SIG-M5 (cell line): Measurements from ENCODE around the gene SH3PXD2A.
"Not testable (repeated sequence)": the region's sequence is repeated elsewhere in the genome, so short reads cannot be mapped to it uniquely, and the experiment has no call there.

Experiments used
- DNase-seq: peaks from one replicate; lab custom pipeline; 2025; lab: John Stamatoyannopoulos, UW

Gene SH3PXD2A

DNA sequence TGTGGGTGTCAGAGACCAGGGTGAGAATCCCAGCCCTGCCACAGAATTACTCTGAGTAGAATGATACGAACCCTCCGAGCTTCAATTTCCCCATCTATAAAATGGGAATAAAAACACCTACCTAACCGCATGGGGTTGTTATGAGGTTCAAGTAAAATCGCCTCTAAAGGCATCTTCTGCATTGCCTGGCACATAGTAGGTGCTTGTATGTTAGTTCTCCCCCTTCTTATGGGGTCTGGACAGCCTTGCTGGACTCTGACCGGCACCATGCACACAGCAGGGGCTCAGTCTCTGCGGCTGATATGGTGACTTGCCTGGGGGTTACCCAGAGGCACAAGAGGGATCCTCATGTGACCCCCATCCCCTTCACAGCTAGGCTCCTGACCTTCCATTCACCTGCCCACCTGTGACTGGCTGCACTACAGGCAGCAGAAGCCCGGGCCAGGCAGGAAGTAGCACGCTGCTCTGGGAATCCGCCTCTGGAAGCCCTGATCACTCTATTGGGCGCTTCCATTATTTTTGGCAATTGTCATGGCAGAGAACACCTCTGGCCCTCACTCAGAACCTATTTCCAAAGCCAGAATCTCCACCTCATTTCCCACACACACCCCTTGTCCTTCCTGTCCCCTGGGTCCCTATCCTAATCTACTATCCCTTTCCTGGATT lies 6.0 kb downstream of the SH3PXD2A start:
- no peak for DNase-seq

DNA sequence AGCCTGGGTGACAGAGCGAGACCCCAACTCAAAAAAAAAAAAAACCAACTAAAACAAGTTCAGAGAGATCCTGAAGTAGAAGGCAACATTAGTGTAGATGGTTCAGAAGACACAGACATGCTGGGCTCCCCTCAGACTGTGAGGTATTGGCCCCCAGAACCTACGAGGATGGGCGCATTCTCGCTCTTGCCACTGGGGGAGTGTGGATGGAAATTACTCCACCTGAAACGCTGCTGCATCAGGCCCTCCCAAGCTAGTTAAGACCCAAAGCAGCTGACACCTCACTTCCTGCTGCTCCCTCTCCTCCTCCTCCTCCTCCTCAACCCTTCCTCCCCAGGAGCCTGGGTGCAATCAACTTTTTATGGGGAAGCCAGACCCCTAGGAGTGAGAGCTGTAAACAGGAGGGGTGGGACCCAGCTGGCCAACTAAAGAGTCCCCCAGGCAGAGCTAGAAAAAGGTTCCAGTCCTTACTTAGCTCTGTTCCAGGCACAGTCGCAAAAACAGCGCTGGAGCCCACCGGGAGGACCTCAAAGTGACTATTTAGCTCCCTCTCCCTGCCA lies 7.4 kb downstream of the SH3PXD2A start:
- no peak for DNase-seq

DNA sequence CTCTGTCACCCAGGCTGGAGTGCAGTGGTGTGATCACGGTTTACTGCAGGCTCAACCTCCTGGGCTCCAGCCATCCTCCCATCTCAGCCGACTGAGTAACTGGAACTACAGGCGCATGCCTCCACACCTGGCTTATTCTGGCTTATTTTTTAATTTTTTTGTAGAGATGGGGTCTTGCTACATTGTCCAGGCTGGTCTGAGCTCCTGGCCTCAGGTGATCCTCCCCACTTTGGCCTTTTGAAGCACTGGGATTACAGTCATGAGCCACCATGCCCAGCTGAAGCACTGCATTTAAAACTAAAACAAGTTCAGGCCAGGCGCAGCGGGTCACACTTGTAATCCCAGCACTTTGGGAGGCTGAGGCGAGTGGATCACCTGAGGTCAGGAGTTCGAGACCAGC lies 8.0 kb downstream of the SH3PXD2A start:
- DNase-seq: no peak

DNA sequence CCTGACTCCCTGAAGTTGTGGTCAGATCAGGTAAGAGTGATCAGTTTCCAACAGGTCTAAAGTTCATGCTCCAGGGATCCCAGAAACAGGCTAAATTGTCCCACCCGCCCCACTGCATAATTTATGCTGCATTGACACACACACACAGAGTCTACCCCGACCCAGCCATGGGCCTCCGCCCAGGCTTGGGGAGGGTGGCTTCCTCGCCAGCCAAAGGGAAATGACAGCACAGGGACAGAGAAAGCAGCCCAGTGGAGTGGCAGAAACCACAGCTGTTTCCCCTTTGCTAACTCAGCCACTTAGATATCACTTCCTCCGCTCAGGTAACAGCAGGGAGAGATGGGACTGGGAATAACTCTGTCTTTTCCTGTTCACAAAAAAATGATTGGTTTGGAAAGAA lies 9.4 kb downstream of the SH3PXD2A start:
- DNase-seq: no peak

DNA sequence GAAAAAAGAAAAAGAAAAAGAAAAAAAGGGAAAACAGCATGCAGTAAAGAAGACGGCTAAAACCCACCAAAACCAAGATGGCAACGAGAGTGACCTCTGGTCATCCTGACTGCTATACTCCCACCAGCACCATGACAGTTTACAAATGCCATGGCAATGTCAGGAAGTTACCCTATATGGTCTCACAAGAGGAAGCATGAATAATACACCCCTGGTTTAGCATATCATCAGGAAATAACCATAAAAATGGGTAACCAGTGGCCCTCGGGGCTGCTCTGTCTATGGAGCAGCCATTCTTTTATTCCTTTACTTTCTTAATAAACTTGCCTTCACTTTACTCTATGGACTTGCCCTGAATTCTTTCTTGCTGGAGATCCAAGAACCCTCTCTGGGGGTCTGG lies 10.0 kb downstream of the SH3PXD2A start:
- not testable (repeated sequence) for DNase-seq

DNA sequence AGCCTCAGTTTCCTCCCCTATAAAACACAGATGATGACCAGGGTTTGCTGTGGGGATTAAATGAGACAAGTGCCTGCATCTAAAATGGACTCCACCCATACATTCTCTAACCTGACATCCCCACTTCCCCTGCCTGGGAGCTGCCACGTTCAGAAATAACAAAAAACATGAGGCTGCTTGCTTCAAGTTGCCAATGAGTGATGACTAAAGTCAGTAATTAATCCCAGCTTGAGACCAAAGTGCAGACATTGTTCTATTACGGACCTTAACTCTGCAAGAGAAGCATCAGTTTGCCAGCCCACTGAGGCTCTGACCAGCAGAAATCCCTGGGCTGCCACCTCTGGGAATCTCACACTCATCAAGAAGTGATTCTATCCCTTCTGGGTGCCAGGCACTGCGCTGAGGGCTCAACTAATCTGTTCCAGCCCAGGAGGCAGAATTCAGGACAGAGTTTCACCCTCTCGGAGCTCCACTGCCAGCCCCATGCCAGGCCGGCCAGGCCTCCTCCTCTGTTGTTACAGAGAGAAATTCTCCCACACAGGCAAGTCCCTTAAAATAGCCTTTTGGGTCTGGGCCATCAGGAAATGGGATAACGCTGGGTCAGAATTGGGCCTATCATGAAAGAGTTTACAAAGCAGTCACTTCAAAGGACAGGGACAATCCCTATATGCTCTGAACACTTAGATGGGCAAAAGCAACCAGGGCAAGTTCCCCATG lies 11.4 kb downstream of the SH3PXD2A start:
- no peak for DNase-seq

DNA sequence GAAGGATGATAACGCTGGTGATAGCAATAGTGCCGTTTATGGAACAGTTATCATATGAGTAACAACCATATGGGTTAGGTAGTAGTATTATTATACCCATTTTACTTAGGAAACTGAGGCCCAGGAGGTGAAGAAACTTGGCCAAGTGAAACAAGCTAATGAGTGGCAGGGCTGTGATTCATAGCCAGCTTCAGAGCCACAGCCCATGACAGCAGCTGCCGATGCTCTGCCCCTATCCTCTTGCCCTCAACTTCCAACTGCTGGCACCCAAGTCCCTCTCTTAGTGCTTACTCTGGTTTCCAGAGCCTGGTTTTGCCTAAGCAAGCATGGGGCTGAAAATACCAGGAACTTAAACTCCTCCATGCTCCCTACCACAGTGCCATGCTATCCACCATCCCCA lies 12.3 kb downstream of the SH3PXD2A start:
- no peak for DNase-seq

DNA sequence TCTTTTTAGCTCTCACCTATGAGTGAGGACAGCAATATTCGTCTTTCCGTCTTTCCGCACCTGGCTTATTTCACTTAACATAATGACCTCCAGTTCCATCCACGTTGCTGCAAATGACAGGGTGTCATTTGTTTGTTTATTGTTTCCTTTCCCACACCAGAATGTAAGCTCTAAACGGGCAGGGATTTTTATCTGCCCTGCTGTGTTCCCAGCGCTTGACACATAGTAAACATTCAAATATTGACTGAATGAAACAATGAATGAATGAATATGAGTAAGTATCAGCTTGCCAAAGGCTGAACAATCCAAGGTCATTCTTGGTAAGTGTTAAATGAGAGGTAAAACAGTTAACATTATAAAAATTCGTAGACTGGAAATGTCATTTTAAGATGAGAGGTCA lies 12.8 kb downstream of the SH3PXD2A start:
- DNase-seq: no peak

DNA sequence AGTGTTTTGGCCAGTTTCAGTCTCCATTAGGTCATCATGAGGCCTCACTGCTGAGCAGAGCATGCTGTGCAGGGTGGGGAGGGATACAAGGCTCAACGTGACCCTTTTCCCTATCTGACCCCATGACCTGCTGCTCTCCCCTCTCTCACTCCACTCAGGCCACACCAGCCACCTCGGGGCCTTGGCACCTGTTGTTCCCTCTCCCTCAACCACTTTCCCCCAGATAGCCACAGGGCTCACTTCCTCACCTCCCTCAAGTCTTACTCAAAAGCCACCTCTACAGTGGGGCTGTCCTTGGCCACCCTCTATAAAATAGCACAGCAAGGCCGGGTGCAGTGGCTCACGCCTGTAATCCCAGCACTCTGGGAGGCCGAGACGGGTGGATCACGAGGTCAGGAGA lies 13.9 kb downstream of the SH3PXD2A start:
- no peak for DNase-seq

DNA sequence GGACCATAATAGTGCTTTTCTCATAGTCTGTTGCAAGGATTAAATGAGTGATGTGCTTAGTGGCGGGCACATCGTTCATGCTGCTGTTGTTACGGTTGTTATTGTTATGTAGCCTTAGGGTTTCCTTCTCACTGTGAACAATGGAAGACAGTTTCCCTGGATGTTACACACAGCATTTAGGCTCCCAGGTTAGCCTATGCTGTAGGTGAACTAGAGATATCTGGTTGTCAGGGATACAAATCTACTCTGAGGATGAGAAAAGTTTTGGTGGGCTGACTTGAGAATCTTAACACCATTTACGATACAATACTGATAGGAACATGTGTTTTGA lies 14.7 kb downstream of the SH3PXD2A start:
- DNase-seq: no peak

DNA sequence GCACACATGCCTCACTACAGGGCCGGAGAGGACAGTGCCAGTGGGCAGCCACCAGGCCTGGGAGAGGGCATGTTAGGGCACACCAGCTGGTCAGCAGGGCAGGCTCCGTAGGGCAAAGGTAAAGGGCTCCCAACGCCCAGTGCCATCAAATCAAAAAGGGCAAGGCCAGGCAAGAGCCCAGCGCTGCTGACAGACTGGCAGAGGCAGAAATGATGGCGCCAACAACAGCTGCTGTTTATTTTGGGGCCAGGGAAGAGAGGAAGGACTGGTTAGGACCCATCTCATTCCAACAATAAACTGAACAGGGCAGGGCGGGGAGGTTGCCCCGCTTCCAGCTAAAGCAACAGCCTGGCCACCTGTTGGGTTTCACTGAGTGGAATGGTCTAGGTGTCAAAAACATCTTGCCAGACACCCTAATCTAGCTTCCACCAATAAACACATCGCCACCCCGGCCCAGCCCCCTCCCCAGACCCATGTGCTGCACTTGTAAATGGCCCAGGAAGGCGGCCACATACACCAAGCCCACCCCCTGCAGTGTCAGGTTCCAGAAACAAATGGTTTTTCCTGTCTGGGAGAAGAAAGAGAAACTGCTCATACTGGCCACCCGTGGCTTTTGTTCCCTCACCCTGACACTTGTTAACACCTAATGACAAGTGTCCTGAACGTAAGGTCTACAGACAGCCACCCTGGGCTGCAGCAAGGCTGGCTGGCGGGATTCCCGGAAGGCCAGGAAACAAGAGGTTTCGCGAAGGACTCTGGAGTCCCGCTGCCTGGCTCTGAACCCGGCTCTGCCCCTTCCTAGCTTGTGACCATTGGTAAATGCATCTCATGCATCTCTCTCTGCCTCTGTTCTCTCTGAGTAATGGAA lies 15.3 kb downstream of the SH3PXD2A start:
- no peak for DNase-seq

DNA sequence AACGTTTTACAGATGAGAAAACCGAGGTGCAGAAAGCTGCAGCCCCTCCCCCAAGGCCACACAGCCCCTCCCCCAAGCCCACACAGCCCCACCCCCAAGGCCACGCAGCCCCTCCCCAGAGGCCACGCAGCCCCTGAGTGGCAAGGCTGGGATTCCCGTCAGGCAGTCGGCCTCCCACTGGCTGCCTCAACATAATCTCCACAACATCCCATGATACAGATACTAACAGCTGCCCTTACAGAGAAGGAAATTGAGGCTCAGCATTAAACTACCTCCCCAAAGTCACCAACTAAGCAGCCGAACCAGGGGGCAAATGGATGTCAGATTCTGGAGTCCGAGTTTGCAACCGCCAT lies 15.9 kb downstream of the SH3PXD2A start:
- DNase-seq: no peak

DNA sequence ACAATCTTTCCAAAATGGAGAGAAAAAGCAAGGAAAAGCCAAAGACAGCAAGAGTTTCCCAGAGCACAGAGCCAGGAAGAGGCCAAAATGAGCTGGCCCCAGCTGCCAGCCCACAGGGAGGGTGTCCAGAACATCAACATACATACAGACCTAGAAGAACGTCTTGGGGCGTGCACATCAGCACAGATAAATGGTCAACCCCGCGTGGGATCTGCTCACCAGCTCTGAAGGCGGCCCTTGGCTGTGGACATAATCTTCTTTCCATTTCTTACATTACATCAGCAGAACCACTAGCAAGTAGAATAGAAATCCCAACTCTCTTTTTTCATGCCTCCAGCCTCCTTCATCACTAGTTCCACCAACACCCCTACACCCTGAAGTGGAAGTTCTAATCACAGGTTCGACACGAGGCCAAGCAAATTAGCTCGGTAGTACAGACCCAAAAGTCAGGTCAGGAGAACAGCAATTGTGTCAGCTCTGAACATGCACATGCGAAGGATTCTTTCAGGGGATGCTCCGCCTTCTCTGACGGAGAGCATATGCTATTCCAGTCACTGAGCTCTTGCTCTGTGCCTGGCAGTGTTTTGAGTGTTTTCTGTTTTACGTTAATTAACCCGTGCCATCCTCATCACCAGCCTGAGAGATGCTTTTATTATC lies 16.4 kb downstream of the SH3PXD2A start:
- DNase-seq: no peak

DNA sequence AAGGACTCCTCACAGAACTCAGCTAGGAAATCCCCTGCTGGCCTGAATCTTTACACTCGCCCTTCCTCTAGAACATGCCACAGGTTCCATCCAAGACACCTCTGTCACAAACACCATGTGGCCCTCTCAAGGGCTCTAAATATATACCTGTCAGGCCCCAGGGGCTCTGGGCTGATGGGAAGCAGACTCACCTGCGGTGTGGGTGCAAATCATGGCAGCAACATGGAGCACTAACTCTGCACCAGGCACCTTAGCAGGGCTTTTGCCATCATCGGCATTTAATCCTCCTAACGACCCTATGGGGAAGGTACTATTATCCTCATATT lies 17.3 kb downstream of the SH3PXD2A start:
- no peak for DNase-seq

DNA sequence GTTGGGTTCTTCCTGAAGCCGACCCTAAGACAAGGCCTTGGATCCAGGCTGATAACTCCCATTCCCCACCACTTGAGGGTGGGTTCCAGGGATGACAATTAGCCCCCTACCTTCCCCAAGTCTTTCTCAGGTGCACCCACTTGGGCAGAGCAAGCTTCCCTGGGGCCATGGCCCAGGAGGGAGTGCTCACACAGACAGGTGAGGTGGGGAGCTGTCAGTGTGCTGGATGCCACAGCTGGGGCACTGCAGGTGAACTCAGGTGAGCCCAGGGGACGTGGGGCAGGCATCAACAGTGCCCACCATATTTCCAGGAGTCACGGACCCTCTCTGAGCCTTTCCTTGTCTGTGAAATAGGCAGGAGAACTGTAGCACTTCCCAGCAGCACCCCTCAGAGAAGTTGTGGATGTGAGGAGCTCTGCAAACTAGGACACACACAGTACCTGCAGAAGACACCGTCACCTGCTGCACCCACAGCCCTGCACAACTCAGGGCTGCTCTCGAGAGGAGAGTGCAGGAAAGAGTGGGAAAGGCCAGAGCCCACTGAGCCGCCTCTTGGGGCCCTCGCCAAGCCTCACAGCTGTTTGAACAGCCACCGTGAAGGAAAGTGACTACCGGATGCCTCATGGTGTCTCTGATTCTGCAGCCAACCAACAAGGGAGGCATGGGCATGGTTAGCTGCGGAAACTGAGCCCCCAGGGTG lies 17.9 kb downstream of the SH3PXD2A start:
- DNase-seq: no peak

DNA sequence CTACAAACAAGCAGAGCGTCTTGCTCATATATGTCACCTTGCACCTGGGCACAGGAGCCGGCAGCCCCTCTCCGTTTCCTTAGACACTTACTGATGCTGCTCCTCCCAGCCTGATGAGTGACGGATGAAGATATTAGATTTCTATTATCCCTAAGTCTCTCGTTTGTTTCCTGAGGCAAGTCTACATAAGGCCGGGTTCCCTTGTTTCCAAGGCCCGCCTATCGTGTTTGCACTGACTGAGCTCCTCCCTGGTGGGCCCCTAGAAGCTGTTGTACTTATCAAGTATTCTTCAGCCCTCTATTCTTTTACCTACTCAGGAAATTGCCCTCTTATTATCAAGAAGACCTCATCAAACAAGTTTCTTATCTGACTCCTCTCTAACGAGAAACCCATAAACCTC lies 18.5 kb downstream of the SH3PXD2A start:
- no peak for DNase-seq

DNA sequence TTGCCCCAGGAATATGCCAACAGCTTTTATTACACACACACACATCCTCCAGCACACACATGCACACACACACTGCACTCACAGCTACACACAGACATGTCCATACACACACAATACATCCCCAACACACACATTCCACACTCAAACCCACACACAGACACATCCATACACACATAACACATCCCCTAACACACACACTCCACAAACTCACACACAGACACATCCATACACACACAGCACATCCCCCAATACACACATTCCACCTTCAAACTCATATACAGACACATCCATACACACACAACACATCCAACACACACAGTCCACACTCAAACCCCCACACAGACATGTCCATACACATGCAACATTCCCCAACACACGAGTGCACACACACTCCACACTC lies 19.1 kb downstream of the SH3PXD2A start:
- DNase-seq: no peak

DNA sequence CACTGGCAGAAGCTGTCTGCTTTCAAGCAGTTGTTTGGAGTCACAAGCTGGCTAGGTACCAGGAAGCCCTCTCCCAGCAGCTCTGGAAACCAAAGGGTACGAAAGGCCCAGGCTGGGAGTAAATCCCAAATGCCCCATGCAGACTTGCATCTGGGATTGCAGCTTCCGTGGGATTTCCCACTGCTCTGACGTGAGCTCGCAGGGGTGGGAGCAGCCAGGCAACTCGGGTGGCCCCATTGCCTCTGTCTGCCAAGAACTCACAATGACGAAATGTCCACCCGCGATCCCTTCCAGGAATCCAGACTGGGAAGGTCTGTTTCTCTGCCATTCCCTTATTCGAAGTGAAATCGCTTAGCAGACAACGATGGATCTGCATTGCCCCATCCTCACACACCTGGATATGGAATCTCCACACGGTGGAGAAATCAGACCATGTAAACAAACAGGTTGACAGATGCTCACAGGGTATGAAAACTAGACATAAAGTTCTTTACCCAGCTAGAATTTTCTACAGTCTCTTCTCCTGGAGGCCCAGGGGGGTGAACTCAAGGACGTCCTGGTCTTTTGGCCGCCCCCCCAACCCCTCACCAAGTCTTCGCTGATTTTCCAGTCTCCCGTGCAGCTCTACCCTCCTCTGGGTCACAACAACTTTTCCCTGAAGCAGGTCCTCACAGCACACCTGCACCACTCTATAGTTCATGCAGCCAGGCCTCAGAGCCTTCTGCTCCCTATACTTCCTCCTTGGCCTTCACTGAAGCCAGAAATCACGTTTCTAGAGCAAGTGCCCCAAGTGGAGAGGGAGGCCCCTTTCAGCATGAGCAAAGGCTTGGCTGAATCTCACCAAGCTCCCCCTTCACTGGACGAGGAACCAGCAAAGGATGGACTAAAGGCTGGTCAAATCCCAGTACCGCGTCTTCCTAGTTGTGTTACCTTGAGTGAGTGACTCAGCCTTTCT lies 20.0 kb downstream of the SH3PXD2A start:
- DNase-seq: no peak

DNA sequence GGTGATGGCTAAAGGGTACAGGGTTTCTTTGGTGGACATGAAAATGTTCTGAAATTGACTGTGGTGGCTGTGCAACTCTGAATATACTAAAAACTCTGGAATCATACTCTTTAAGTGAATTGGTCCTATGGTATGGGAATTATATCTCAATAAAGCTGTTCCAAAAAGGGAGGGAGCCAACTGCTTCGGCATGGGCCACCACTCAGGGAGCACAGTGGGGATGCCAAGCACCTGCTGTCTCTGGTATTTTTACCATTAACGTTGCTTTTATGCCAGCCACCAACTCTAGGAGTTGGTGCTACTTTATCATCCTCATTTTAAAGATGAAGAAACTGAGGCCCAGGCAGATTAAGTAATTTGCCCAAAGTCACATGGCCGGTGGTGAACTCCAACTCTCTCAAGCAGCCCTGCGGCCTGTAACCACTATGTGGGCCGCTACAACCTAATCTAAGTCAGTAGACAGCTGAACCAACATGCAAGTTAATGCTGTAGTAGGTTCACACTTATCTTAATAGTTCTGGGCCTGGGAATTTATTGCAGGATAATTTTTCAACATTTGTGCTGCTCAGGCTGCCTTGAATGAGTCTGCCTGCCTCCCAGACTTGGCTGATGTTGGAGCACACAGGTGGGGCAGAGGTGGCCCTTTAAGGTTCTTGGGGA lies 20.8 kb downstream of the SH3PXD2A start:
- DNase-seq: no peak

DNA sequence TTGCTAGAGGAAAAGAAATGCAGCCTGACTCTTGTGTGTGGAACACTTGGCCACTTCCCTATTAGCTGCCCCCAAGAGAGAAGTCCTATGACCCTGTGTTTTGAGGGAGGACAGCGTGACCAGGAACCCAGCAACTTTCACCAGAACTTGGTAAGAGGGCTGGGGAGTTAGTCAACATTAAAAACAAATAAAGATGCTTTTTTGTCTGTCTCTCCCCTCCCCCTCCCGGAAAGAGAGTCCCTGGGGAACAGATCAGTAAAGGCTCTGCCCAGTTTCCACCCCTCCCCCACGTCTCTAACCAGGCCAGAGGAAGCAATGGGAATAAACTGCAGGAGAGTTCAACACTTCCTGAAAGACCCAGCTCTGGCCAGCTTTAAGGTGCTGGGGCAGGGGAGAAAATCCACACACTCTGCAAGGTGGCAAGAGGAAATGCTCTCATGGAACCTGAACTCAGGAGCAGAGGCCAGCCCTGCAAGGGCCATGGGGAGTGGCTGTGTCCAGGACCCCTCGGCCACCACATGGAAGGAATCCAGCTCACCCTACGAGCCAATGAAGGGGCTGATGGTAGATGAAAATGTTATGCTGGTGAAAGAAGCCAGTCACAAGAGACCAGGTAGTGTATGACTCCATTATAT lies 21.5 kb downstream of the SH3PXD2A start:
- no peak for DNase-seq
